B cell (primary cell): ENCODE results near the gene TMEM116. TPM values are rescaled to one million over a fixed set of nuclear protein-coding genes. Genes with fewer than 3 reads are reported as not detected.

Experiments
- ATAC-seq: fragments of 200-7000 bp; cut with Tn5 transposase; one replicate; pipeline ENCODE4 v1.10.0; 2021; ENCODE audit warnings: low read depth, mild to moderate bottlenecking, moderate number of reproducible peaks, moderate library complexity
- CTCF ChIA-PET: fragments of 350-600 bp; sonication (Branson Sonifier 250); formaldehyde crosslinking; loops from one replicate; lab custom pipeline; 2021; ENCODE audit warnings: antibody characterized with exemption, inconsistent platforms; lab: Charles Lee
- POLR2A ChIA-PET: fragments of 350-600 bp; sonication (Branson Sonifier 250); formaldehyde crosslinking; loops from one replicate; lab custom pipeline; 2021; ENCODE audit warnings: antibody characterized with exemption; lab: Charles Lee
- DNase-seq: peaks from one replicate; pipeline ENCODE4 v3.0.0; 2013
- H2AFZ ChIP-seq: 2 replicates; pipeline ENCODE4 v1.6.1; 2012; ENCODE audit warnings: mild to moderate bottlenecking, low read depth, low read length; ENCODE audit not compliant: insufficient read depth, poor library complexity, severe bottlenecking
- H3K27ac ChIP-seq, 2 donors: 1 replicate in 1 of 2; 2 replicates in 1 of 2; pipeline ENCODE4 v1.5.1; 2012 to 2013; ENCODE audit warnings: low read length in 2 of 2, mild to moderate bottlenecking in 2 of 2, moderate library complexity in 1 of 2
- H3K27me3 ChIP-seq, 4 experiments: fragments of 200-600 bp in 1 of 4; sonication (generic) in 1 of 4; replicated peaks in 1 of 4; 1 replicate in 2 of 4; 2 replicates in 2 of 4; pipeline versions ENCODE4 v1.6.1 to v1.7.0; 2013 to 2016; ENCODE audit warnings: low read length in 3 of 4, mild to moderate bottlenecking in 2 of 4, mixed read lengths in 1 of 4, moderate library complexity in 1 of 4; ENCODE audit not compliant: insufficient read depth in 4 of 4, control insufficient read depth in 3 of 4; ENCODE audit errors: control extremely low read depth in 1 of 4
- H3K36me3 ChIP-seq, 2 experiments: replicated peaks in 1 of 2; 1 replicate in 1 of 2; 2 replicates in 1 of 2; pipeline versions ENCODE4 v1.6.1 to v1.7.1; 2013; ENCODE audit warnings: low read length in 1 of 2; ENCODE audit not compliant: insufficient read depth in 2 of 2, control insufficient read depth in 1 of 2; ENCODE audit errors: control extremely low read depth in 1 of 2, extremely low read depth in 1 of 2
- H3K4me1 ChIP-seq, 2 donors: fragments of 200-600 bp in 1 of 2; sonication (generic) in 1 of 2; 1 replicate in 1 of 2; 2 replicates in 1 of 2; pipeline versions ENCODE4 v1.5.1 to v1.6.1; 2013 to 2017; ENCODE audit warnings: low read length in 2 of 2; ENCODE audit not compliant: control insufficient read depth in 2 of 2, insufficient read depth in 2 of 2
- H3K4me2 ChIP-seq: replicated peaks from 2 replicates; pipeline ENCODE3; 2012; ENCODE audit warnings: mild to moderate bottlenecking, low read depth, low read length; ENCODE audit not compliant: poor library complexity, severe bottlenecking
- H3K4me3 ChIP-seq, 5 experiments: fragments of 200-600 bp in 1 of 5; sonication (generic) in 1 of 5; 1 replicate in 3 of 5; 2 replicates in 2 of 5; pipeline versions ENCODE4 v1.5.1 to v1.7.0; 2011 to 2016; ENCODE audit warnings: low read length in 4 of 5, mild to moderate bottlenecking in 4 of 5, low read depth in 2 of 5, control low read depth in 1 of 5, moderate library complexity in 1 of 5; ENCODE audit not compliant: insufficient read depth in 1 of 5; ENCODE audit errors: control extremely low read depth in 1 of 5, extremely low read depth in 1 of 5
- H3K79me2 ChIP-seq: fragments of 200-600 bp; sonication (generic); one replicate; pipeline ENCODE4 v1.6.0; 2016; ENCODE audit warnings: low read length; ENCODE audit not compliant: control insufficient read depth, insufficient read depth
- H3K9ac ChIP-seq: fragments of 200-600 bp; sonication (generic); 2 replicates; pipeline ENCODE4 v1.6.1; 2017; ENCODE audit warnings: mild to moderate bottlenecking, low read length, moderate library complexity
- H3K9me3 ChIP-seq, 3 donors: one replicate each; pipeline versions ENCODE4 v1.6.1 to v1.7.1; 2013; ENCODE audit warnings: low read length in 2 of 3; ENCODE audit not compliant: control insufficient read depth in 2 of 3, insufficient read depth in 1 of 3; ENCODE audit errors: control extremely low read depth in 1 of 3
- H4K20me1 ChIP-seq: 2 replicates; pipeline ENCODE4 v1.6.0; 2012; ENCODE audit warnings: mild to moderate bottlenecking, low read length; ENCODE audit not compliant: insufficient read depth, control insufficient read depth, poor library complexity, severe bottlenecking
- H3K27ac Mint-ChIP-seq: one replicate; pipeline ENCODE4 v1.8.0; 2021; ENCODE audit warnings: mixed read lengths
- H3K27me3 Mint-ChIP-seq: one replicate; pipeline ENCODE4 v1.8.0; 2021; ENCODE audit warnings: mixed read lengths
- H3K4me1 Mint-ChIP-seq: one replicate; pipeline ENCODE4 v1.8.0; 2021; ENCODE audit warnings: mixed read lengths
- H3K4me3 Mint-ChIP-seq: one replicate; pipeline ENCODE4 v1.8.0; 2021; ENCODE audit warnings: mixed read lengths
- H3K9me3 Mint-ChIP-seq: one replicate; pipeline ENCODE4 v1.8.0; 2022; ENCODE audit warnings: mixed read lengths; ENCODE audit not compliant: insufficient read depth
- CTCF ChIP-seq: fragments of 200-600 bp; IDR thresholded peaks from one replicate; pipeline ENCODE4 v1.8.0; 2022; ENCODE audit warnings: antibody characterized with exemption, mild to moderate bottlenecking
- EZH2 ChIP-seq: IDR thresholded peaks from 2 replicates; pipeline ENCODE4 v1.6.1; 2012; ENCODE audit warnings: borderline replicate concordance, low read depth, mild to moderate bottlenecking, moderate library complexity, low read length; ENCODE audit not compliant: insufficient read depth, poor library complexity, severe bottlenecking
- WGBS: methylation state at CpG from one replicate; pipeline ENCODE4 v1.1.5; 2013; ENCODE audit warnings: missing lambda C conversion rate; ENCODE audit not compliant: insufficient coverage; 5-methylcytosine and 5-hydroxymethylcytosine counted together
- intact Hi-C: fragments of 100-400 bp; cut with micrococcal nuclease; formaldehyde crosslinking; loops from one replicate; pipeline ENCODE4 v1.10.0; 2022
- polyA plus RNA-seq: library from polyadenylated mRNA; depleted of rRNA; stranded (reverse); fragments of >200 nt; gene quantifications from 2 replicates; pipeline ENCODE4 v1.2.3, GENCODE V29; 2012
- total RNA-seq, 2 donors: library from RNA; stranded (reverse); fragments of 120-200 nt in 1 of 2; gene quantifications; 1 replicate in 1 of 2; 2 replicates in 1 of 2; pipeline versions ENCODE4 v1.2.3 to v1.2.4, GENCODE V29; 2013 to 2022

The TMEM116 gene
- total and polyA plus RNA-seq, 2 donors (not counting 1 experiment from before 2014, with no cell fraction given) = 7.9 to 11.7 TPM

DNA sequence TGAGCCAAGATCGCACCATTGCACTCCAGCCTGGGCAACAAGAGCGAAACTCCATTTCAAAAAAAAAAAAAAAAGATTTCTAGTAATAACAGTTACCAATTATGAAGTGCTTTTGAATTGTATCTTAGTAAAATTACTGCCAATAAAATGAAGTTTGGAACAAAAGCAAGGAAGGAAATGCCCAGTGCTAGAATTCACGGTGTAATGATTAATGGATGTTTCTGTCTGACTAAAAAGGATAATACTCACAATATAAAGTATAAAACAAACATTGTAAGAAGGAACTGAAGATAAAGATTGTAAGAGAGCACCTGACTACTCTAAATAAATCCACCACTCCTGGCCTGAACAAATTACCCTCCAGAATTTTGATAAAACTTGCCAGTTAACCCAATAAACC, 4.0 kb downstream of the TMEM116 start:
- Mint-ChIP-seq H3K4me1 (peaks cover 27% of the 10 kb centered on the region), H3K27ac (no peak overlapping the region), H3K4me3 (no peak overlapping the region), H3K27me3 (no peaks in the 10 kb centered on the region), H3K9me3 (no peaks in the 10 kb centered on the region)
- Histone ChIP-seq H3K9ac (no peak overlapping the region), H3K27me3 (no peaks in the 10 kb centered on the region), H4K20me1 (peaks cover 9% of the 10 kb centered on the region), H3K27ac (no peak overlapping the region), H3K36me3 (peaks cover 0 to 4% of the 10 kb centered on the region in 2 experiments), H3K4me1 (peaks cover 21 to 22% of the 10 kb centered on the region in 2 donors), H2AFZ (no peak overlapping the region), H3K4me3 (no peak overlapping the region), H3K4me2 (no peak overlapping the region), H3K9me3 (peaks cover 0 to 3% (median 0%) of the 10 kb centered on the region in 3 donors), H3K79me2 (peaks cover 15% of the 10 kb centered on the region)
- no peak for ATAC-seq
- no CpG with 5 or more reads among the region's 3 CpGs for WGBS
- TF ChIP-seq EZH2 = no peak
- no peak for TF ChIP-seq CTCF
- intact Hi-C loops = no loop called here
- CTCF ChIA-PET = no interaction called here
- POLR2A ChIA-PET = no interaction called here
- no peak for DNase-seq

DNA sequence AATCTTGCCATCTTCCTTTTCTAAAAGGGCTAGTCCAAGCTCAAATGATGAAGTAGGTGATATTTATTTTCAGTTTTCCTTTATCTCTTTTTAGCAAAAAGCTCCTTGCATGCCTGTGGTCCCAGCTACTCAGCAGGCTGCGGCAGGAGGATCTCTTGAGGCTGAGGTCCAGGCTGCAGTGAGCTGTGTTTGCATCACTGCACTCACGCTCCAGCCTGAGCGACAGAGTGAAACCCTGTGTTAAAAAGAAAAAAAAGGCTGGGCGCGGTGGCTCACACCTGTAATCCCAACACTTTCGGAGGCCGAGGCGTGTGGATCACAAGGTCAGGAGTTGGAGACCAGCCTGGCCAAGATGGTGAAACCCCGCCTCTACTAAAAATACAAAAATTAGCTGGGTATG, 5.0 kb downstream of the TMEM116 start:
- Histone ChIP-seq H4K20me1 (peaks cover 4% of the 10 kb centered on the region), H3K9ac (no peak overlapping the region), H3K27ac (no peak overlapping the region), H3K27me3 (no peaks in the 10 kb centered on the region), H3K9me3 (no peaks in the 10 kb centered on the region), H3K36me3 (peaks cover 0 to 4% of the 10 kb centered on the region in 2 experiments), H3K4me3 (no peak overlapping the region), H3K4me2 (no peak overlapping the region), H3K79me2 (peaks cover 15% of the 10 kb centered on the region), H2AFZ (no peak overlapping the region), H3K4me1 (peaks cover 23% of the 10 kb centered on the region in 2 donors)
- ChIA-PET POLR2A (no interaction called here), CTCF (no interaction called here)
- intact Hi-C loops = no loop called here
- TF ChIP-seq CTCF (no peak), EZH2 (no peak)
- H3K4me3 Mint-ChIP-seq = no peak overlapping the region
- no peak for DNase-seq
- ATAC-seq = no peak
- no peaks in the 10 kb centered on the region for H3K27me3 Mint-ChIP-seq
- no peaks in the 10 kb centered on the region for H3K9me3 Mint-ChIP-seq
- H3K27ac Mint-ChIP-seq = no peak overlapping the region
- WGBS = 44% methylated on average over 8 of the region's 9 CpGs
- peaks cover 28% of the 10 kb centered on the region for H3K4me1 Mint-ChIP-seq
